Endodermal cell (in vitro differentiated cells): ENCODE data around the gene DSP. TPM values are rescaled to one million over a fixed set of nuclear protein-coding genes. Genes with fewer than 3 reads are reported as not detected.

Experiments
- DNase-seq: peaks from one replicate; pipeline ENCODE4 v3.0.0-alpha.2; 2017
- H3K27ac ChIP-seq: 2 replicates; pipeline ENCODE4 v1.5.1; 2013; ENCODE audit warnings: mild to moderate bottlenecking, low read depth, low read length, moderate library complexity
- H3K27me3 ChIP-seq: 2 replicates; pipeline ENCODE4 v1.6.1; 2013; ENCODE audit warnings: mild to moderate bottlenecking, low read length, moderate library complexity; ENCODE audit not compliant: insufficient read depth, control insufficient read depth, poor library complexity, severe bottlenecking
- H3K36me3 ChIP-seq: 2 replicates; pipeline ENCODE4 v1.7.0; 2013; ENCODE audit warnings: mild to moderate bottlenecking, low read length, moderate library complexity; ENCODE audit not compliant: control insufficient read depth, insufficient read depth
- H3K4me1 ChIP-seq: one replicate; pipeline ENCODE4 v1.7.0; 2013; ENCODE audit warnings: low read length; ENCODE audit not compliant: control insufficient read depth, insufficient read depth
- H3K4me3 ChIP-seq: 2 replicates; pipeline ENCODE4 v1.5.1; 2013; ENCODE audit warnings: mild to moderate bottlenecking, low read length, moderate library complexity
- H3K9ac ChIP-seq: 2 replicates; pipeline ENCODE4 v1.6.1; 2013; ENCODE audit warnings: mild to moderate bottlenecking, low read length, moderate library complexity; ENCODE audit not compliant: poor library complexity, severe bottlenecking; ENCODE audit errors: extremely low read depth
- H3K9me3 ChIP-seq: 2 replicates; pipeline ENCODE4 v1.6.1; 2013; ENCODE audit warnings: mild to moderate bottlenecking, low read length, moderate library complexity; ENCODE audit not compliant: control insufficient read depth
- H3K27ac Mint-ChIP-seq: 2 replicates; pipeline ENCODE4 v1.8.0; 2020; ENCODE audit warnings: mixed read lengths
- H3K27me3 Mint-ChIP-seq: 2 replicates; pipeline ENCODE4 v1.8.0; 2021; ENCODE audit warnings: mild to moderate bottlenecking, mixed read lengths; ENCODE audit not compliant: insufficient read depth
- H3K36me3 Mint-ChIP-seq: 2 replicates; pipeline ENCODE4 v1.8.0; 2020; ENCODE audit warnings: low read depth, mixed read lengths
- H3K4me1 Mint-ChIP-seq: 2 replicates; pipeline ENCODE4 v1.8.0; 2020; ENCODE audit warnings: mixed read lengths
- H3K4me3 Mint-ChIP-seq: 2 replicates; pipeline ENCODE4 v1.8.0; 2020; ENCODE audit warnings: mild to moderate bottlenecking, moderate library complexity, mixed read lengths
- H3K9me3 Mint-ChIP-seq: 2 replicates; pipeline ENCODE4 v1.8.0; 2020; ENCODE audit warnings: mild to moderate bottlenecking, mixed read lengths
- CTCF ChIP-seq: fragments of 200-600 bp; sonication (generic); conservative IDR thresholded peaks from 2 replicates; pipeline ENCODE4 v1.5.0; 2021; ENCODE audit warnings: antibody characterized with exemption, mild to moderate bottlenecking
- WGBS, 2 experiments: methylation state at CpG; one replicate each; pipeline versions ENCODE4 v1.1.5 to v1.1.7; 2013; ENCODE audit warnings: missing lambda C conversion rate in 2 of 2, mixed read lengths in 1 of 2; ENCODE audit not compliant: insufficient coverage in 1 of 2, insufficient read length in 1 of 2; 5-methylcytosine and 5-hydroxymethylcytosine counted together
- total RNA-seq, 2 donors: library from RNA; stranded (reverse); fragmentation: NEBNext Ultra II Directional in 1 of 2; extraction: Animal tissue kit (Norgen Biotek cat#: 25700) in 1 of 2; gene quantifications; 2 replicates in 1 of 2; 3 replicates in 1 of 2; pipeline ENCODE4 v1.2.1, GENCODE V29; 2021

The DSP gene
- total RNA-seq, 2 donors from 2014 or later = 123 to 152 TPM

- Histone ChIP-seq H3K36me3 (peaks cover 18% of the 10 kb centered on the region), H3K4me1 (no peaks in the 10 kb centered on the region), H3K27ac (no peak overlapping the region), H3K4me3 (no peak overlapping the region), H3K9ac (no peak overlapping the region), H3K27me3 (peaks cover 42% of the 10 kb centered on the region), H3K9me3 (no peaks in the 10 kb centered on the region)
- H3K27ac Mint-ChIP-seq = peak overlapping the region; percentile 48
- peak; percentile 80 for DNase-seq
- peak; percentile 79 for TF ChIP-seq CTCF
- no peaks in the 10 kb centered on the region for H3K9me3 Mint-ChIP-seq
- peaks cover 6% of the 10 kb centered on the region for H3K4me1 Mint-ChIP-seq
- 41 to 61% methylated on average over 7 of the region's 7 CpGs for WGBS, 2 experiments
- peaks cover 11% of the 10 kb centered on the region for H3K36me3 Mint-ChIP-seq
- H3K27me3 Mint-ChIP-seq = peaks cover 37% of the 10 kb centered on the region
- H3K4me3 Mint-ChIP-seq = no peak overlapping the region
These were observed 74.3 kb downstream of the DSP start for GRCh38 chr6:7615611-7616383.

GRCh38 chr6:7617801-7618764 lies 76.6 kb downstream of the DSP start:
- Histone ChIP-seq H3K36me3 (no peaks in the 10 kb centered on the region), H3K4me3 (no peak overlapping the region), H3K9ac (no peak overlapping the region), H3K27ac (no peak overlapping the region), H3K27me3 (peaks cover 43% of the 10 kb centered on the region), H3K4me1 (no peaks in the 10 kb centered on the region), H3K9me3 (no peaks in the 10 kb centered on the region)
- Mint-ChIP-seq H3K4me1 (peaks cover 6% of the 10 kb centered on the region), H3K4me3 (no peak overlapping the region), H3K9me3 (no peaks in the 10 kb centered on the region), H3K27ac (no peak overlapping the region), H3K27me3 (peaks cover 37% of the 10 kb centered on the region), H3K36me3 (peaks cover 2% of the 10 kb centered on the region)
- TF ChIP-seq CTCF = no peak
- 89 to 90% methylated on average over 9 to 12 of the region's 12 CpGs for WGBS, 2 experiments
- no peak for DNase-seq

DNA sequence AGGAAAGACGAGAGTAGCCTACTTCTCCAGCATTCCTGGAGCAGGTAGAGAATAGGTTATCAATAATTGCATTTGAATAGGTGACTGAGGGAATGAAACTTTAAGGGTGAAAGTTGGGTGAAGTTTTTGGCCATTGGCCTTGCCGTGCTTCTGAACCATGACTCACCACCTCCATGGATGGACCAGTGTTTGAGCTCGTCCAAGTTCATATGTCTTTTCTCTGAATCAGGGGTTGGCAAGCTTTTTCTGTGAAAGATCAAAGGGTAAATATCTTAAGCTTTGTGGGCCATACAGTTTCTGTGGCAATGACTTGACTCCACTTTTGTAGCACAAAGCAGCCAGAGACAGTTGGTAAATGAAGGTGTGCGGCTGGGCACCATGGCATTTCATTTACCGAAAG lies 80.3 kb downstream of the DSP start:
- H3K27me3 ChIP-seq = peaks cover 39% of the 10 kb centered on the region
- Mint-ChIP-seq H3K36me3 (no peaks in the 10 kb centered on the region), H3K9me3 (no peaks in the 10 kb centered on the region), H3K4me3 (no peak overlapping the region), H3K27ac (no peak overlapping the region), H3K4me1 (peaks cover 6% of the 10 kb centered on the region), H3K27me3 (peaks cover 32% of the 10 kb centered on the region)
- no peak for DNase-seq
- no peak overlapping the region for H3K9ac ChIP-seq
- H3K27ac ChIP-seq = no peak overlapping the region
- TF ChIP-seq CTCF = no peak
- 89 to 100% methylated on average over 3 to 5 of the region's 5 CpGs for WGBS, 2 experiments
- H3K4me1 ChIP-seq = no peaks in the 10 kb centered on the region
- no peaks in the 10 kb centered on the region for H3K36me3 ChIP-seq
- H3K4me3 ChIP-seq = no peak overlapping the region
- no peaks in the 10 kb centered on the region for H3K9me3 ChIP-seq
